Stimulated activated CD8-positive, alpha-beta memory T cell treated with anti-CD3 and anti-CD28 coated beads, Interleukin-2, amount 100 ng/mL, for 1 hour (primary cell): ENCODE measurements around the gene CCR3.

Source experiments
- DNase-seq, 2 donors: peaks; one replicate each; pipeline ENCODE4 v3.0.0-alpha.2; 2020; ENCODE audit warnings: low read depth in 2 of 2

CCR3 gene

DNA sequence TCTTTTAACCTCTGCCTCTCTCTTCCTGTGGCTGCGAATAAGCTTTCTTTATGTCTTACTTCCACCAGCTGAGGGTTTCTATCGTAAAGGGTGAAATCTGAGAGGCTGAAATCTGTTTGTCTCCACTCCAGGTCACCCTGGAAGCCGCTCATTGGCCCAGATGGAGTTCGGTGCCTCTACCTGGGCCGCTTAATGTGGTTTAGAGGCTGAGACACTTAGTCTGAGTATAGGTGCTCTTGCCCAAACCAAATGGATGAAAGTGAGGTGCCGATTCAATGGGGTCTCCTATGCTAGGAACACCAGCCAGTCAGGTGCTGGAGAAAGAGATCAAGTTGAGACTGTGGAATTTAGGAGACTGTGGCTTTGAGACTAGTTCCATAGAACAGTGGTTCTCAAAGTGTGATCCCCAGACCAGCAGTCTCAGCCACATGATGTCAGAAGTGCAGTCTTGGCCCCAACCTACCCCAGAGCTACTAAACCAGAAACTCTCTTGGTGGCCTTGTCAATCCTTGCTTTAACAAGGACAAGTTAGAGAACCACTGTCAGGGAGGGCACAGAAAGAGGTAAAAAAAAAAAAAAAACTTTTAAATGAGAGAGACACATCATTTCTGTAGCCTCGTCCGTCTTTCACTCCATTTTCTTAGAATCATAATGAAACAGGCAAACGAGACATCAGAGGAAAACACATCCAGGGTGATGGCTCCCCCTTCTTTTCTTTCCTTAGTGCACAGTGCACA lies 56.8 kb downstream of the CCR3 start:
- no peak for DNase-seq

DNA sequence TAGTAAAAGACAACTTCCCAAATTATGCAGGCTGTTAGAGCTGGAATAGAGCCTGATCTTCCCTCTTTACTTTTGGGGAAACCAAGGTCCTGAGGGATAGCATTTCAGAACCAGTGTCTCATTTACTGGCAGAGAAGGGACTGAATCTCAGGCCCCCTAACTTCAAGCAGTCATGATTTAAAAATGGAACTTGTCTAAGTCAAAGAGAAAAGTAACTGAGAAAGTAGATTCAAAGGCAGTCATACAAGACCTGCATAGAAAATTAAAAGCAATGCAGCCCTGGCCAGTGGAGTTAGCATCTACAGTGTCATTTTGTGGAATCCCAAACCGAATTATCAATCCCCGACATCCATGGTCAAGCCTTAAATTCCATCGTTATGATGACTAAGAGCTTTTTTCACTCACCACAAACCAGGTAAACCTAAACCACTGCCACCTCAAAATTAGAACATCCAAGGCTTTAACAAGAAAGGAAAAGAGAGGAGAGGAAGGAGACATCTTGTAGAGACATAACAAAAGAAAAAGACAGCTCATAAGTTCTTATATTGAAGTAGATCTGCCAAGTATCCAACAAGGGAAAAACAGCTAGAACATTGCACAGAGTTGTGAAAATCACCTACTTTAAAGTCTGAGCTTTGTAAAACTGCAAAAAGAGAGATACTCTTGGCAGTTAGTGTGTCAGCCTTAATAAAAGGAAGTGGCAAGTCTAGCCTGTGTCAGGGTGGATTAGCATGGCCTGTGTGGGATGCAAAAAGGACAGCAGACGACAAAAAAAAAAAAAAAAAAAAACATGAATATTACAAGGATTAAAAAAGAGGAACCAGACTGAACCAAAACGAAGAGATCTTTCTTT lies 57.6 kb downstream of the CCR3 start:
- no peak for DNase-seq

DNA sequence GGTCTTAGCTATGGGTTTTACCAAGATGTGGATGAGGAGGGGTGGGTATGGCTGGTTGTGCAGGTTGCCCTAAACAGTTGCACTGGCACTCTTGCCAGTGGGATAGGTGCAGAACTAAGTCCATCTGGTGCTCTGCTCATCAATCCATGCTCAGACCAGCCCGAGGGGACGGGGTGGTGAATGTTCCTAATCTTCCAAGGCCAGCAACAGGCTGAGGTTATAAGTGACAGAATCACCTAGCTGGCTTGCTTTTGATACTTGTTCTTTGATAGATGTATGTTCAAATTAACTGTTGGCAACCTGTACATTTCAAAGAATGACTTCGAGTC lies 58.2 kb downstream of the CCR3 start:
- DNase-seq: no peak

DNA sequence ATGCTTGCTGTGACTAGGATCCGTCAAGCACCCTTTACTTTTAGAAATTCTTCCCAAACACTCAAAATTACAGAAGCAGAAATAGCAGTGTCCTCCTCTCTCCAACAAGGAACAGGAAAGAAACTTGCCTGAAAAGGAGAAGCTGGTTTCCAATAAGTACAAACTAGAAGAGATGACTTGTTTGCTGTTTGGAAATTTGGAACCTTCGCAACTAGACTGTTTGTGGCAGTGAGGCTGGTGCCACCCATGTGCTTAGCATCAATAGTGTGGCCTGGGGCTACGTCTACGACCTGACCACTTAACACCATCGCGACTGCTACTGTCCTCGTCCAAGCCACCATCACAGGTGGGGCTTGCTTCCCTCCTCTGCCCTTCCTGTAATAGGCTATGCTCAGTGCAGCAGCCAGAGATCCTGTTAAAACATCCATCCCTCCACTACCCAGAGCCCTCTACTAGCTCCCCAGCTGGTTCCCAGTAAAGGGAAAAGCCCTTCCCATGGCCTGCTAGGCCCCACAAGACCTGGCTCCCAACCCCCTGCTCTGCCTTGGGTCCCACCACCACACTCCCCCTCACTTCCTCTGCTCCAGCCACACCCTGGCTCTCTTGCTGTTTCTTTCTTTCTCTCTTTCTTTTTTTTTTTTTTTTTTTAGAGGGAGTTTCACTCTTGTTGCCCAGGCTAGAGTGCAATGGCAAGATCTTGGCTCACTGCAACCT lies 59.0 kb downstream of the CCR3 start:
- no peak for DNase-seq

DNA sequence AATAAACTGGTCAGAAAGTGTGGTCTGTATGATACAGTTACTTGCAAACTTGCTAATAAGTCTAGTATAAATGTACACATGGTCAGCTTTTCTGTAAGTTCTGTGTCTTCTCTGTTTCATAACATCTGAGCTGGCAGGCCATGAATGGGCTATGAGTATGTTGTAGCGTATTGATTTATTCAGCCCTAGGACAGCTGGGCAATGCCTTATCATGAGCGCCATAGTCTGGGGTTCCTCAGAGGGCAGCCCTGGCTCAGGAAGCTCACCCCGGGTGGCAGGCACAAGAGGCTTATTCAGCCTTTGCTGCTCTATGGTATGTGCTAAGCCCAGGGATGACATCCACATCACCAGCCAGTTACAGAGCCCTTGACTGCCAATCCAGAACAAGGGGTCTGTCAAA lies 61.0 kb downstream of the CCR3 start:
- DNase-seq: no peak

DNA sequence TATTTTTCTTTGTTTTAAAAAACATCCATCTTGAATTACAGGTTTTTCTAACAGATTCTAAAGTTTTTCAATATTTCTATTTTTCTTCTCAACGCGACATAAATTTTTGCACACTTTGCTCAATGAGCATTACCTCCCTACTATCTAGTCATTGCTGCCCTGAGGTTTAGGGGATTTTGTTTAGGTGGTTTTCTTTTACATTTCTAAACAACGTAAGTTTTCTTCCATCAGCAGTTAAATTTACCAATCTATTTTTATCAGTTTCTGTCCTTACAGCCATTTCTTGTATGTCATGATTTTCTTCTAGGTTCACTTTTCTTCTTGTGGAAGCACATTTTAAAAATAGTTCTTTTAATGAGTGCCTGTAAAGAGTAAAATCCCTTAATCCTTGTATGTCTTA lies 62.5 kb downstream of the CCR3 start:
- DNase-seq: no peak

DNA sequence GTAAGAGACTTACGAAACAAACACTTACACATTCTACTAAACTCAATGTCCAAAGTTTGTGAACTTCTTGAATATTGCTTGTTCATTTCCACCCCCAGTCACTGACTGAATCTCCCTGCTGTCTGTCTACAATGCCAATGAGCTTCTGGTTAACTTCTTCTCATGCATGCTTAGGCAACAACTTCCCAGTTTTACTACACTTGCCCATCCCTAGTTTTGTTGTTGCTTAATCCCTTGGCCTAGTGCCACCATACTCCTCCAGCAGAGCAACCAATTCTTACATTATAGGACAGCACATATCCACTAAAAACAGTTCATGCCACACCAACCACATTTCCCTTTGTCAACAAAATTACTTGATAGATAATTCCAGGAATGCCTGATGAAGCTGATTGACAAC lies 70.7 kb downstream of the CCR3 start:
- DNase-seq: no peak

DNA sequence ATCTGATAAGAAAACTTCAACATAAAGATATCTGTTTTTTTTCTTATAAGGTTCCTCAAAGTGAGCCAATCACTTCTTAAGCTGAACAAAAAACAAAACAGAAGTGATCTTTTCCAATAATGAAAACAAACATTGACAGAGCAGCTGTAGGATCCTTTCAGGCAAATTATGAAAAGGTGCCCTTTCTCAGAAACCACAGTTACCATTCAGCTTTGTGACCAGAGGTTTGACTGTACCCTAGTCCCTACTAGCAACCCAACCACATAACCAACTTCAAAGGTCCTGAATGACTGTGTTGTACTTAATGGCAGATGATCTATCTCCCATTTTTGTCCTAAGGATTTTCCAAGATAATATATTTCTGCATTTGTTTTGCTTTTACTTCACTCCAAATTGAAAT lies 72.3 kb downstream of the CCR3 start:
- DNase-seq: no peak

DNA sequence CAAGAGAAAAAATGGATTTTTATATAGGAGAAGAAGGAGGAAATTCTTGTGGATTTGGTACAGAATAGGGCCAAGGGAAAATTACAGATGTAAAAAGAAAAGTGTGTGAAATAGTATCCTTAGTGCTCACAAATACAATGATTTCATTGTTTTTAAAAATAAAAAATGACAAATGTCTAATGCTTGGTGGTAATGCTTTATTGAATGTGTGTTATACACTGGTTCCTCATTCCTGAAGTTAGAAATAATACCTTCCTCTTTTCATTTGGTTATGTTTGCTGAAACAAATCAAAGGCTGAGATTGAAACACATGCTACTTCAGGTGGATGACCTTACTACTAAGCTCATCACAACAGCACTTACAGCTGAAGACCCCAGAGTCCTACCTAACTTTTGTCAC lies 73.9 kb downstream of the CCR3 start:
- DNase-seq: no peak
